GM12878 (cell line): Measurements from ENCODE around the gene THSD4. TPM values are rescaled to one million over a fixed set of nuclear protein-coding genes. Genes with fewer than 3 reads are reported as not detected.

Experiments used
- ATAC-seq: fragments of 200-7000 bp; cut with Tn5 transposase; 3 replicates; pipeline ENCODE4 v1.9.1; 2020; ENCODE audit warnings: mild to moderate bottlenecking, moderate library complexity
- BruUV-seq: library from RNA; stranded (reverse); fragments of 400-500 nt; replicated peaks from 2 replicates; lab custom pipeline; 2021; lab: Mats Ljungman, UMichigan
- CTCF ChIA-PET: fragments of 300-600 bp; sonication (Branson Sonifier 250); formaldehyde crosslinking; extraction: SDS; loops from one replicate; lab custom pipeline; 2021; ENCODE audit warnings: inconsistent platforms; lab: Yijun Ruan, JAX
- POLR2A ChIA-PET: fragments of 350-600 bp; formaldehyde crosslinking; extraction: SDS; loops from one replicate; lab custom pipeline; 2021; ENCODE audit warnings: inconsistent platforms; lab: Charles Lee
- RAD21 ChIA-PET: fragments of 300-600 bp; sonication (Branson Sonifier 250); formaldehyde crosslinking; loops from one replicate; lab custom pipeline; 2023; ENCODE audit warnings: antibody characterized with exemption; ENCODE audit not compliant: unreplicated experiment; lab: Charles Lee
- SMC1A ChIA-PET: fragments of 300-600 bp; sonication (Branson Sonifier 250); formaldehyde crosslinking; loops from one replicate; lab custom pipeline; 2023; ENCODE audit not compliant: unreplicated experiment, uncharacterized antibody; lab: Charles Lee
- DNase-seq: peaks from one replicate; pipeline ENCODE4 v3.0.0-alpha.2; 2011; ENCODE audit warnings: low read depth, low spot score
- FAIRE-seq: peaks from 3 replicates; lab custom pipeline; 2011; peaks lifted over from hg19 to GRCh38; lab: Jason Lieb, UNC
- H2AFZ ChIP-seq: 2 replicates; pipeline ENCODE4 v1.6.0; 2011; ENCODE audit warnings: low read depth, low read length, control low read depth; ENCODE audit not compliant: control insufficient read depth
- H3K27ac ChIP-seq: 2 replicates; pipeline ENCODE4 v1.5.1; 2011; ENCODE audit warnings: control low read depth; ENCODE audit not compliant: control insufficient read depth, insufficient read depth
- H3K27me3 ChIP-seq, 2 experiments: replicated peaks in 1 of 2; 2 replicates each; pipeline versions ENCODE4 v1.6.0 to v1.6.1; 2011; ENCODE audit warnings: low read length in 1 of 2; ENCODE audit not compliant: control insufficient read depth in 2 of 2, insufficient read depth in 2 of 2
- H3K36me3 ChIP-seq, 2 experiments: 2 replicates each; pipeline ENCODE4 v1.5.1; 2011; ENCODE audit warnings: low read length in 1 of 2; ENCODE audit not compliant: control insufficient read depth in 2 of 2, insufficient read depth in 2 of 2
- H3K4me1 ChIP-seq: 2 replicates; pipeline ENCODE4 v1.6.1; 2011; ENCODE audit warnings: mild to moderate bottlenecking, low read length, moderate library complexity, mixed read lengths; ENCODE audit not compliant: control insufficient read depth, insufficient read depth
- H3K4me2 ChIP-seq: 2 replicates; pipeline ENCODE4 v1.6.0; 2011; ENCODE audit warnings: control low read depth; ENCODE audit not compliant: control insufficient read depth, insufficient read depth
- H3K4me3 ChIP-seq: fragments of 200-600 bp; sonication (generic); 2 replicates; pipeline ENCODE4 v1.5.1; 2016
- H3K79me2 ChIP-seq: 2 replicates; pipeline ENCODE4 v1.6.0; 2011; ENCODE audit warnings: low read length; ENCODE audit not compliant: control insufficient read depth, insufficient read depth
- H3K9ac ChIP-seq: 2 replicates; pipeline ENCODE4 v1.8.0; 2011; ENCODE audit warnings: low read length, control low read depth, mixed read lengths; ENCODE audit not compliant: control insufficient read depth, insufficient read depth
- H3K9me3 ChIP-seq: replicated peaks from 3 replicates; pipeline ENCODE4 v1.5.1; 2011; ENCODE audit warnings: mild to moderate bottlenecking, low read length; ENCODE audit not compliant: control insufficient read depth, insufficient read depth
- H4K20me1 ChIP-seq: 2 replicates; pipeline ENCODE4 v1.6.0; 2011; ENCODE audit not compliant: control insufficient read depth, insufficient read depth
- EZH2 ChIP-seq: IDR thresholded peaks from 2 replicates; pipeline ENCODE4 v1.6.1; 2012; ENCODE audit warnings: low read depth, mild to moderate bottlenecking, control low read depth, inconsistent platforms, low read length, borderline replicate concordance; ENCODE audit not compliant: control insufficient read depth
- FOXM1 ChIP-seq: IDR thresholded peaks from 2 replicates; pipeline ENCODE4 v1.6.1; 2012; ENCODE audit warnings: low read depth, mild to moderate bottlenecking, inconsistent platforms, low read length, moderate library complexity
- IKZF2 ChIP-seq, 2 experiments: fragments of 450-650 bp; IDR thresholded peaks; 2 replicates each; pipeline ENCODE4 v1.6.1; 2017; ENCODE audit warnings: mild to moderate bottlenecking in 2 of 2, moderate library complexity in 2 of 2
- MXI1 ChIP-seq: fragments of 150-350 bp; IDR thresholded peaks from 2 replicates; pipeline ENCODE4 v1.6.1; 2011; ENCODE audit warnings: low read depth, mild to moderate bottlenecking, inconsistent platforms, low read length, improper control_type of control experiment
- POU2F2 ChIP-seq: IDR thresholded peaks from 3 replicates; pipeline ENCODE4 v1.6.1; 2011; ENCODE audit warnings: low read depth, mild to moderate bottlenecking, low read length, borderline replicate concordance
- SIX5 ChIP-seq: IDR thresholded peaks from 2 replicates; pipeline ENCODE4 v1.6.1; 2011; ENCODE audit warnings: mild to moderate bottlenecking, low read depth, low read length, moderate library complexity; ENCODE audit not compliant: severe bottlenecking
- SMAD1 ChIP-seq: fragments of 450-650 bp; IDR thresholded peaks from 2 replicates; pipeline ENCODE4 v1.6.1; 2018; ENCODE audit warnings: mild to moderate bottlenecking, low read depth; ENCODE audit not compliant: partially characterized antibody
- TBL1XR1 ChIP-seq: IDR thresholded peaks from 2 replicates; pipeline ENCODE4 v1.6.1; 2012; ENCODE audit warnings: low read depth, low read length, improper control_type of control experiment
- in situ Hi-C: fragments of 300-500 bp; cut with MboI; formaldehyde crosslinking; loops from 9 replicates; pipeline ENCODE4 v1.14.3; 2018; ENCODE audit warnings: mixed read lengths
- intact Hi-C: fragments of 100-400 bp; cut with micrococcal nuclease; formaldehyde crosslinking; loops from one replicate; pipeline ENCODE4 v1.14.2; 2022; ENCODE audit not compliant: unreplicated experiment
- polyA plus RNA-seq, 11 experiments: library from polyadenylated mRNA; depleted of rRNA in 4 of 11; unstranded in 6 of 11; stranded (reverse) in 5 of 11; fragments of >200 nt; fragmentation: Nextera tagmentation in 4 of 11; fragmentation: Illumina TruSeq in 1 of 11; extraction: Ambion mirVana in 4 of 11; extraction: Trizol in 1 of 11; gene quantifications; 1 replicate in 1 of 11; 2 replicates in 10 of 11; pipeline versions ENCODE4 v1.2.1 to v1.2.3, GENCODE V29; 2011 to 2016; ENCODE audit warnings: inconsistent platforms in 2 of 11, missing spikeins in 2 of 11, low read depth in 1 of 11
- total RNA-seq, 4 experiments: library from RNA; depleted of rRNA in 3 of 4; stranded (reverse); fragments of >200 nt in 3 of 4; fragmentation: Illumina TruSeq in 1 of 4; extraction: Trizol in 1 of 4; gene quantifications; 2 replicates each; pipeline versions ENCODE4 v1.2.1 to v1.2.3, GENCODE V29; 2013 to 2021
- TF ChIP-seq, protein P1 (sequence below): fragments of 450-650 bp; IDR thresholded peaks from 2 replicates; pipeline ENCODE4 v1.6.1; 2018; ENCODE audit warnings: borderline replicate concordance, mild to moderate bottlenecking; ENCODE audit not compliant: partially characterized antibody
- TF ChIP-seq, protein P2 (sequence below): fragments of 150-350 bp; IDR thresholded peaks from 2 replicates; pipeline ENCODE4 v1.6.1; 2014; ENCODE audit warnings: mild to moderate bottlenecking, low read depth, low read length
- TF ChIP-seq, protein P3 (sequence below): IDR thresholded peaks from 2 replicates; pipeline ENCODE4 v1.6.1; 2011; ENCODE audit warnings: borderline replicate concordance, low read depth, mild to moderate bottlenecking, moderate library complexity, low read length; ENCODE audit not compliant: insufficient read depth, poor library complexity, severe bottlenecking
- TF ChIP-seq, protein P4 (sequence below): fragments of 450-650 bp; IDR thresholded peaks from 2 replicates; pipeline ENCODE4 v1.6.1; 2017; ENCODE audit warnings: antibody characterized with exemption, mild to moderate bottlenecking, moderate library complexity
- TF ChIP-seq, protein P5 (sequence below): fragments of 450-650 bp; IDR thresholded peaks from 2 replicates; pipeline ENCODE4 v1.6.1; 2017; ENCODE audit warnings: mild to moderate bottlenecking

The THSD4 gene
- total and polyA plus RNA-seq, 10 of the 15 experiments (the other 5 are each of a cell fraction or from before 2014, with no cell fraction given), result 0.04 to 0.13 (median 0.05) TPM; not detected in 7

DNA sequence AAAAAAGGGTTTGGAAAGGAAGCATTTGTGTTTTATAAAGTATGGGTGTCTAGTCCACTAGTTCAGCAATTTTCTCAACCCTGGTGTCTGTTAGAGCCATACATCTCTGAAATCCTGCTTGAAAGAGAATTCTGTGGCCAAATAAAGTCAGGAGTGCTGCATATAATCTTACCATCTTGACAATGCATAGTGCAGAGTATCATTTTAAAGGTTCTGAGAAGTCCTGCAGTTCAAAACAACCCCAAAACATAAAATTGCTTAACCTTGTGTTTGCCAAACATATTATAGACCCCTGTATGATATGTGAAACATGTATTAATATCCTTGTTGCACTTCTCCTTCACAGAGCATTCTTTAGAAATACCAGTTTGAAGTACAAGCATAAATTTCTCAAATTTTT lies 191.3 kb downstream of the THSD4 start:
- Histone ChIP-seq H3K9me3 (no peaks in the 10 kb centered on the region), H2AFZ (no peak overlapping the region), H3K9ac (no peak overlapping the region), H3K36me3 (no peaks in the 10 kb centered on the region), H3K79me2 (no peaks in the 10 kb centered on the region), H3K4me1 (no peaks in the 10 kb centered on the region), H3K4me2 (no peak overlapping the region), H3K27ac (no peak overlapping the region), H4K20me1 (no peaks in the 10 kb centered on the region), H3K27me3 (no peaks in the 10 kb centered on the region), H3K4me3 (no peak overlapping the region)
- ChIA-PET POLR2A (no interaction called here), CTCF (no interaction called here), RAD21 (no interaction called here), SMC1A (no interaction called here)
- in situ Hi-C loops (no loop called here), intact Hi-C loops (no loop called here)
- ATAC-seq (no peak), DNase-seq (no peak), FAIRE-seq (no peak)
- TF ChIP-seq FOXM1 (no peak), MXI1 (no peak), EZH2 (no peak), POU2F2 (no peak), SIX5 (no peak), SMAD1 (no peak), TBL1XR1 (no peak), IKZF2 (IDR thresholded peaks at IDR 0.05) (no peak)
- TF ChIP-seq, protein P1, sequence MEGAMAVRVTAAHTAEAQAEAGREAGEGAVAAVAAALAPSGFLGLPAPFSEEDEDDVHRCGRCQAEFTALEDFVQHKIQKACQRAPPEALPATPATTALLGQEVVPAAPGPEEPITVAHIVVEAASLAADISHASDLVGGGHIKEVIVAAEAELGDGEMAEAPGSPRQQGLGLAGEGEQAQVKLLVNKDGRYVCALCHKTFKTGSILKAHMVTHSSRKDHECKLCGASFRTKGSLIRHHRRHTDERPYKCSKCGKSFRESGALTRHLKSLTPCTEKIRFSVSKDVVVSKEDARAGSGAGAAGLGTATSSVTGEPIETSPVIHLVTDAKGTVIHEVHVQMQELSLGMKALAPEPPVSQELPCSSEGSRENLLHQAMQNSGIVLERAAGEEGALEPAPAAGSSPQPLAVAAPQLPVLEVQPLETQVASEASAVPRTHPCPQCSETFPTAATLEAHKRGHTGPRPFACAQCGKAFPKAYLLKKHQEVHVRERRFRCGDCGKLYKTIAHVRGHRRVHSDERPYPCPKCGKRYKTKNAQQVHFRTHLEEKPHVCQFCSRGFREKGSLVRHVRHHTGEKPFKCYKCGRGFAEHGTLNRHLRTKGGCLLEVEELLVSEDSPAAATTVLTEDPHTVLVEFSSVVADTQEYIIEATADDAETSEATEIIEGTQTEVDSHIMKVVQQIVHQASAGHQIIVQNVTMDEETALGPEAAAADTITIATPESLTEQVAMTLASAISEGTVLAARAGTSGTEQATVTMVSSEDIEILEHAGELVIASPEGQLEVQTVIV, result no peak
- TF ChIP-seq, protein P2, sequence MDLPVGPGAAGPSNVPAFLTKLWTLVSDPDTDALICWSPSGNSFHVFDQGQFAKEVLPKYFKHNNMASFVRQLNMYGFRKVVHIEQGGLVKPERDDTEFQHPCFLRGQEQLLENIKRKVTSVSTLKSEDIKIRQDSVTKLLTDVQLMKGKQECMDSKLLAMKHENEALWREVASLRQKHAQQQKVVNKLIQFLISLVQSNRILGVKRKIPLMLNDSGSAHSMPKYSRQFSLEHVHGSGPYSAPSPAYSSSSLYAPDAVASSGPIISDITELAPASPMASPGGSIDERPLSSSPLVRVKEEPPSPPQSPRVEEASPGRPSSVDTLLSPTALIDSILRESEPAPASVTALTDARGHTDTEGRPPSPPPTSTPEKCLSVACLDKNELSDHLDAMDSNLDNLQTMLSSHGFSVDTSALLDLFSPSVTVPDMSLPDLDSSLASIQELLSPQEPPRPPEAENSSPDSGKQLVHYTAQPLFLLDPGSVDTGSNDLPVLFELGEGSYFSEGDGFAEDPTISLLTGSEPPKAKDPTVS, result no peak
- TF ChIP-seq, protein P3, sequence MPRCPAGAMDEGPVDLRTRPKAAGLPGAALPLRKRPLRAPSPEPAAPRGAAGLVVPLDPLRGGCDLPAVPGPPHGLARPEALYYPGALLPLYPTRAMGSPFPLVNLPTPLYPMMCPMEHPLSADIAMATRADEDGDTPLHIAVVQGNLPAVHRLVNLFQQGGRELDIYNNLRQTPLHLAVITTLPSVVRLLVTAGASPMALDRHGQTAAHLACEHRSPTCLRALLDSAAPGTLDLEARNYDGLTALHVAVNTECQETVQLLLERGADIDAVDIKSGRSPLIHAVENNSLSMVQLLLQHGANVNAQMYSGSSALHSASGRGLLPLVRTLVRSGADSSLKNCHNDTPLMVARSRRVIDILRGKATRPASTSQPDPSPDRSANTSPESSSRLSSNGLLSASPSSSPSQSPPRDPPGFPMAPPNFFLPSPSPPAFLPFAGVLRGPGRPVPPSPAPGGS, result no peak
- TF ChIP-seq, protein P4, sequence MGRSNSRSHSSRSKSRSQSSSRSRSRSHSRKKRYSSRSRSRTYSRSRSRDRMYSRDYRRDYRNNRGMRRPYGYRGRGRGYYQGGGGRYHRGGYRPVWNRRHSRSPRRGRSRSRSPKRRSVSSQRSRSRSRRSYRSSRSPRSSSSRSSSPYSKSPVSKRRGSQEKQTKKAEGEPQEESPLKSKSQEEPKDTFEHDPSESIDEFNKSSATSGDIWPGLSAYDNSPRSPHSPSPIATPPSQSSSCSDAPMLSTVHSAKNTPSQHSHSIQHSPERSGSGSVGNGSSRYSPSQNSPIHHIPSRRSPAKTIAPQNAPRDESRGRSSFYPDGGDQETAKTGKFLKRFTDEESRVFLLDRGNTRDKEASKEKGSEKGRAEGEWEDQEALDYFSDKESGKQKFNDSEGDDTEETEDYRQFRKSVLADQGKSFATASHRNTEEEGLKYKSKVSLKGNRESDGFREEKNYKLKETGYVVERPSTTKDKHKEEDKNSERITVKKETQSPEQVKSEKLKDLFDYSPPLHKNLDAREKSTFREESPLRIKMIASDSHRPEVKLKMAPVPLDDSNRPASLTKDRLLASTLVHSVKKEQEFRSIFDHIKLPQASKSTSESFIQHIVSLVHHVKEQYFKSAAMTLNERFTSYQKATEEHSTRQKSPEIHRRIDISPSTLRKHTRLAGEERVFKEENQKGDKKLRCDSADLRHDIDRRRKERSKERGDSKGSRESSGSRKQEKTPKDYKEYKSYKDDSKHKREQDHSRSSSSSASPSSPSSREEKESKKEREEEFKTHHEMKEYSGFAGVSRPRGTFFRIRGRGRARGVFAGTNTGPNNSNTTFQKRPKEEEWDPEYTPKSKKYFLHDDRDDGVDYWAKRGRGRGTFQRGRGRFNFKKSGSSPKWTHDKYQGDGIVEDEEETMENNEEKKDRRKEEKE, result no peak
- TF ChIP-seq, protein P5, sequence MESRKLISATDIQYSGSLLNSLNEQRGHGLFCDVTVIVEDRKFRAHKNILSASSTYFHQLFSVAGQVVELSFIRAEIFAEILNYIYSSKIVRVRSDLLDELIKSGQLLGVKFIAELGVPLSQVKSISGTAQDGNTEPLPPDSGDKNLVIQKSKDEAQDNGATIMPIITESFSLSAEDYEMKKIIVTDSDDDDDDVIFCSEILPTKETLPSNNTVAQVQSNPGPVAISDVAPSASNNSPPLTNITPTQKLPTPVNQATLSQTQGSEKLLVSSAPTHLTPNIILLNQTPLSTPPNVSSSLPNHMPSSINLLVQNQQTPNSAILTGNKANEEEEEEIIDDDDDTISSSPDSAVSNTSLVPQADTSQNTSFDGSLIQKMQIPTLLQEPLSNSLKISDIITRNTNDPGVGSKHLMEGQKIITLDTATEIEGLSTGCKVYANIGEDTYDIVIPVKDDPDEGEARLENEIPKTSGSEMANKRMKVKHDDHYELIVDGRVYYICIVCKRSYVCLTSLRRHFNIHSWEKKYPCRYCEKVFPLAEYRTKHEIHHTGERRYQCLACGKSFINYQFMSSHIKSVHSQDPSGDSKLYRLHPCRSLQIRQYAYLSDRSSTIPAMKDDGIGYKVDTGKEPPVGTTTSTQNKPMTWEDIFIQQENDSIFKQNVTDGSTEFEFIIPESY, result no peak
- BruUV-seq, result no TSS peak
